SK-N-SH (cell line): Measurements from ENCODE around the gene RIMOC1. TPM values are rescaled to one million over a fixed set of nuclear protein-coding genes. Genes with fewer than 3 reads are reported as not detected.

ENCODE experiments used
- CTCF ChIA-PET: fragments of 300-600, 350-600 bp; formaldehyde crosslinking; extraction: SDS; loops from one replicate; lab custom pipeline; 2021; lab: Yijun Ruan, JAX
- POLR2A ChIA-PET: fragments of 350-600 bp; sonication (Branson Sonifier 250); formaldehyde crosslinking; extraction: SDS; loops from one replicate; lab custom pipeline; 2020; ENCODE audit warnings: antibody characterized with exemption, inconsistent platforms; lab: Yijun Ruan, JAX
- DNase-seq: peaks from one replicate; pipeline ENCODE4 v3.0.0; 2012
- H2AFZ ChIP-seq: fragments of 200-600 bp; sonication (generic); 2 replicates; pipeline ENCODE4 v1.8.1; 2016; ENCODE audit warnings: antibody characterized with exemption, mild to moderate bottlenecking, low read depth
- H3F3A ChIP-seq: fragments of 200-600 bp; sonication (generic); replicated peaks from 2 replicates; pipeline ENCODE3; 2016; ENCODE audit warnings: antibody characterized with exemption, mild to moderate bottlenecking; ENCODE audit not compliant: insufficient read depth
- H3K27ac ChIP-seq, 2 experiments: fragments of 200-500 bp in 1 of 2; fragments of 200-600 bp in 1 of 2; sonication (Bioruptor generic) in 1 of 2; sonication (generic), shearing (Covaris generic) in 1 of 2; 2 replicates each; pipeline versions ENCODE4 v1.5.1 to v1.6.1; 2014 to 2016; ENCODE audit warnings: low read depth in 2 of 2, inconsistent platforms in 1 of 2, low read length in 1 of 2, mild to moderate bottlenecking in 1 of 2, mixed read lengths in 1 of 2
- H3K27me3 ChIP-seq: fragments of 200-600 bp; sonication (generic), shearing (Covaris generic); 2 replicates; pipeline ENCODE4 v1.6.1; 2016; ENCODE audit warnings: mixed run types; ENCODE audit not compliant: insufficient read depth
- H3K36me3 ChIP-seq, 2 experiments: fragments of 200-500 bp in 1 of 2; fragments of 200-600 bp in 1 of 2; sonication (Bioruptor generic) in 1 of 2; sonication (generic) in 1 of 2; replicated peaks in 1 of 2; 2 replicates each; pipeline versions ENCODE3 to v1.5.1; 2014 to 2016; ENCODE audit warnings: low read length in 1 of 2, mild to moderate bottlenecking in 1 of 2; ENCODE audit not compliant: insufficient read depth in 2 of 2, control insufficient read depth in 1 of 2
- H3K4me1 ChIP-seq, 2 experiments: fragments of 200-500 bp in 1 of 2; fragments of 200-600 bp in 1 of 2; sonication (Bioruptor generic) in 1 of 2; sonication (generic), shearing (Covaris generic) in 1 of 2; 2 replicates each; pipeline versions ENCODE4 v1.5.1 to v1.6.1; 2014 to 2016; ENCODE audit warnings: low read depth in 1 of 2, low read length in 1 of 2, mixed run types in 1 of 2; ENCODE audit not compliant: insufficient read depth in 2 of 2, control insufficient read depth in 1 of 2
- H3K4me2 ChIP-seq: fragments of 200-600 bp; sonication (generic), shearing (Covaris generic); 2 replicates; pipeline ENCODE4 v1.6.1; 2017; ENCODE audit warnings: mixed run types
- H3K4me3 ChIP-seq, 2 experiments: fragments of 200-500 bp in 1 of 2; fragments of 200-600 bp in 1 of 2; sonication (Bioruptor generic) in 1 of 2; sonication (generic), shearing (Covaris generic) in 1 of 2; 2 replicates each; pipeline versions ENCODE4 v1.5.1 to v1.8.1; 2014 to 2016; ENCODE audit warnings: low read depth in 2 of 2, inconsistent platforms in 1 of 2, low read length in 1 of 2, mild to moderate bottlenecking in 1 of 2, mixed read lengths in 1 of 2, moderate library complexity in 1 of 2
- H3K79me2 ChIP-seq: fragments of 200-600 bp; sonication (generic); 2 replicates; pipeline ENCODE4 v1.8.1; 2017; ENCODE audit warnings: mild to moderate bottlenecking; ENCODE audit not compliant: insufficient read depth
- H3K9ac ChIP-seq: fragments of 200-600 bp; sonication (generic); 2 replicates; pipeline ENCODE4 v1.6.1; 2017; ENCODE audit warnings: mixed run types
- H3K9me2 ChIP-seq: fragments of 200-600 bp; sonication (generic); 2 replicates; pipeline ENCODE4 v1.6.1; 2017; ENCODE audit warnings: mixed run types
- H3K9me3 ChIP-seq: fragments of 200-600 bp; sonication (generic); 2 replicates; pipeline ENCODE4 v1.6.1; 2017; ENCODE audit warnings: mixed run types, mild to moderate bottlenecking, moderate library complexity
- H4K20me1 ChIP-seq: fragments of 200-600 bp; sonication (generic); 2 replicates; pipeline ENCODE4 v1.6.1; 2017; ENCODE audit warnings: mild to moderate bottlenecking, mixed run types; ENCODE audit not compliant: insufficient read depth
- CHD2 ChIP-seq: fragments of 150-350 bp; IDR thresholded peaks from 2 replicates; pipeline ENCODE4 v1.6.1; 2018; ENCODE audit warnings: low read length; ENCODE audit not compliant: partially characterized antibody
- ELF1 ChIP-seq: IDR thresholded peaks from 2 replicates; pipeline ENCODE4 v1.4.0; 2012
- EP300 ChIP-seq, 2 experiments: IDR thresholded peaks; 2 replicates each; pipeline versions ENCODE4 v1.4.0 to v1.6.1; 2012; ENCODE audit warnings: borderline replicate concordance in 1 of 2, low read depth in 1 of 2, low read length in 1 of 2
- FOXJ3 ChIP-seq: sonication (generic); formaldehyde crosslinking; IDR thresholded peaks from 2 replicates; pipeline ENCODE4 v1.5.1; 2020; ENCODE audit warnings: mild to moderate bottlenecking, missing genetic modification reagents
- FOXM1 ChIP-seq: IDR thresholded peaks from 2 replicates; pipeline ENCODE4 v1.4.0; 2012; ENCODE audit warnings: low read depth, mild to moderate bottlenecking
- GATA2 ChIP-seq: sonication (generic); formaldehyde crosslinking; IDR thresholded peaks from 2 replicates; pipeline ENCODE4 v1.5.0; 2020; ENCODE audit warnings: mild to moderate bottlenecking, missing genetic modification reagents
- IRF3 ChIP-seq: fragments of 150-350 bp; IDR thresholded peaks from 2 replicates; pipeline ENCODE4 v1.6.1; 2016; ENCODE audit warnings: mild to moderate bottlenecking, low read depth, low read length
- MEF2A ChIP-seq: IDR thresholded peaks from 2 replicates; pipeline ENCODE4 v1.4.0; 2012; ENCODE audit warnings: low read depth, borderline replicate concordance
- RAD21 ChIP-seq: IDR thresholded peaks from 2 replicates; pipeline ENCODE4 v1.6.1; 2012; ENCODE audit warnings: mild to moderate bottlenecking, low read length
- RFX5 ChIP-seq: IDR thresholded peaks from 2 replicates; pipeline ENCODE4 v1.6.1; 2012; ENCODE audit warnings: mild to moderate bottlenecking, improper control_type of control experiment, low read length
- RXRA ChIP-seq: IDR thresholded peaks from 2 replicates; pipeline ENCODE4 v1.4.0; 2012; ENCODE audit warnings: low read depth, mild to moderate bottlenecking, borderline replicate concordance
- SIN3A ChIP-seq: IDR thresholded peaks from 2 replicates; pipeline ENCODE4 v1.6.1; 2012; ENCODE audit warnings: low read depth, mild to moderate bottlenecking, low read length, moderate library complexity, borderline replicate concordance
- TEAD4 ChIP-seq: IDR thresholded peaks from 2 replicates; pipeline ENCODE4 v1.4.0; 2012; ENCODE audit warnings: mild to moderate bottlenecking, borderline replicate concordance; ENCODE audit not compliant: insufficient read depth
- YY1 ChIP-seq: IDR thresholded peaks from 2 replicates; pipeline ENCODE4 v1.4.0; 2012; ENCODE audit warnings: low read depth, mild to moderate bottlenecking
- WGBS: methylation state at CpG from one replicate; pipeline ENCODE4 v1.1.6; 2017; ENCODE audit warnings: low lambda C conversion rate; 5-methylcytosine and 5-hydroxymethylcytosine counted together
- polyA plus RNA-seq, 3 experiments: library from polyadenylated mRNA; depleted of rRNA; stranded (reverse); fragments of >200 nt; gene quantifications; 2 replicates each; pipeline ENCODE4 v1.2.3, GENCODE V29; 2012
- TF ChIP-seq, protein P1 (sequence below): IDR thresholded peaks from 2 replicates; pipeline ENCODE4 v1.4.0; 2012; ENCODE audit warnings: low read depth, borderline replicate concordance

The RIMOC1 gene
- polyA plus RNA-seq, 1 of the 3 experiments (the other 2 are of a cell fraction), result 6.5 TPM

DNA sequence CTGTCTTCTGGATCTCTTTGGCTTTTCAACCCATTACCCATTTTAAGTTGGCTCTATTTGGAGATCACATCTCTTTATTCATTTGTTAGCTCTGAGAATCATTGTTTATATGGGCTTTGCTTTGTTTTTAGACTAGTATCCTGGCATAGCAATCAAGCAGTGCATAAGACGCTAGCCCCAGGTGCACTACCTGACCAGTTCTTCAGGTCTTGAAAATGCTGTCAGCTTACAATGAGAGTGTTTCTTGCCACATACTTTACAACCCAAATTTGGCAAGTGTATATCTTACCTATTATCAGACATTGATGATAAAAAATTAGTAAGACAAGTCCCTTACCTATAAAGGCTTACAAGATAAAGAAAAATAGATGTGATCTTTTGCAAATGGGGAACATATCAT, 46.2 kb upstream of the RIMOC1 start:
- H3K9ac ChIP-seq, result no peak overlapping the region
- no peak overlapping the region for H3K4me2 ChIP-seq
- DNase-seq, result no peak
- CTCF ChIA-PET, result interaction anchor here (0.6 to 5.0 kb wide), 6 partner anchors 9 to 201 kb away, joined by 3 to 126 read pairs (median 6); partner anchors contain the start of gene RIMOC1
- no peaks in the 10 kb centered on the region; a peak in 1 of 4 replicates for H3K4me1 ChIP-seq
- WGBS, result 89% methylated on average over 1 of the region's 1 CpG
- H3K27me3 ChIP-seq, result no peaks in the 10 kb centered on the region
- no peaks in the 10 kb centered on the region for H3K79me2 ChIP-seq
- POLR2A ChIA-PET, result no interaction called here
- no peak overlapping the region for H3K27ac ChIP-seq
- no peaks in the 10 kb centered on the region for H3K9me3 ChIP-seq
- H3K4me3 ChIP-seq, result no peak overlapping the region
- H4K20me1 ChIP-seq, result no peaks in the 10 kb centered on the region
- no peak overlapping the region for H2AFZ ChIP-seq
- H3F3A ChIP-seq, result no peaks in the 10 kb centered on the region
- H3K9me2 ChIP-seq, result no peaks in the 10 kb centered on the region
- H3K36me3 ChIP-seq, result peaks cover 16 to 63% of the 10 kb centered on the region in 2 experiments
- TF ChIP-seq YY1, result no peak
- TF ChIP-seq ELF1, result no peak
- TF ChIP-seq FOXJ3 (CRISPR knock-in tag), result no peak
- TF ChIP-seq, protein P1, sequence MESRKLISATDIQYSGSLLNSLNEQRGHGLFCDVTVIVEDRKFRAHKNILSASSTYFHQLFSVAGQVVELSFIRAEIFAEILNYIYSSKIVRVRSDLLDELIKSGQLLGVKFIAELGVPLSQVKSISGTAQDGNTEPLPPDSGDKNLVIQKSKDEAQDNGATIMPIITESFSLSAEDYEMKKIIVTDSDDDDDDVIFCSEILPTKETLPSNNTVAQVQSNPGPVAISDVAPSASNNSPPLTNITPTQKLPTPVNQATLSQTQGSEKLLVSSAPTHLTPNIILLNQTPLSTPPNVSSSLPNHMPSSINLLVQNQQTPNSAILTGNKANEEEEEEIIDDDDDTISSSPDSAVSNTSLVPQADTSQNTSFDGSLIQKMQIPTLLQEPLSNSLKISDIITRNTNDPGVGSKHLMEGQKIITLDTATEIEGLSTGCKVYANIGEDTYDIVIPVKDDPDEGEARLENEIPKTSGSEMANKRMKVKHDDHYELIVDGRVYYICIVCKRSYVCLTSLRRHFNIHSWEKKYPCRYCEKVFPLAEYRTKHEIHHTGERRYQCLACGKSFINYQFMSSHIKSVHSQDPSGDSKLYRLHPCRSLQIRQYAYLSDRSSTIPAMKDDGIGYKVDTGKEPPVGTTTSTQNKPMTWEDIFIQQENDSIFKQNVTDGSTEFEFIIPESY, result no peak
- TF ChIP-seq SIN3A, result no peak
- no peak for TF ChIP-seq GATA2 (CRISPR knock-in tag)
- no peak for TF ChIP-seq TEAD4
- TF ChIP-seq EP300 (IDR thresholded peaks at IDR 0.05; ENCODE audit: borderline replicate concordance in 1 of 2, low read depth in 1 of 2, low read length in 1 of 2), result no peak
- no peak for TF ChIP-seq RXRA
- TF ChIP-seq CHD2, result no peak
- TF ChIP-seq RFX5, result no peak
- TF ChIP-seq MEF2A, result no peak

- ChIA-PET CTCF (interaction anchor here (1.3 to 5.0 kb wide), 4 partner anchors 8 to 200 kb away, joined by 5 to 126 read pairs (median 30); partner anchors contain the start of gene FBXO4), POLR2A (no interaction called here)
- Histone ChIP-seq H3K36me3 (peaks cover 9 to 54% of the 10 kb centered on the region in 2 experiments), H3K4me1 (no peaks in the 10 kb centered on the region; a peak in 1 of 4 replicates), H3F3A (no peaks in the 10 kb centered on the region), H3K9ac (no peak overlapping the region), H3K27ac (no peak overlapping the region), H3K4me2 (no peak overlapping the region), H2AFZ (no peak overlapping the region), H3K79me2 (peaks cover 8% of the 10 kb centered on the region; the same call in 1 of the 2 replicates), H3K27me3 (no peaks in the 10 kb centered on the region), H3K9me3 (no peaks in the 10 kb centered on the region), H4K20me1 (no peaks in the 10 kb centered on the region), H3K9me2 (no peaks in the 10 kb centered on the region), H3K4me3 (no peak overlapping the region)
- DNase-seq, result no peak
- TF ChIP-seq IRF3 (no peak), RAD21 (no peak), GATA2 (CRISPR knock-in tag) (no peak), ELF1 (no peak), FOXM1 (no peak)
- TF ChIP-seq, protein P1, result no peak
- WGBS, result 74% methylated on average over 2 of the region's 2 CpGs
Measured at GRCh38 chr5:41858890-41859289, 45.3 kb upstream of the RIMOC1 start.
